IMR-90 (cell line): ENCODE results near the gene ECI2. TPM values are rescaled to one million over a fixed set of nuclear protein-coding genes. Genes with fewer than 3 reads are reported as not detected.

Experiments
- ATAC-seq: fragments of 200-7000 bp; cut with Tn5 transposase; 2 replicates; pipeline ENCODE4 v1.9.1; 2020; ENCODE audit warnings: low read depth, mild to moderate bottlenecking, moderate library complexity
- BruUV-seq: library from RNA; stranded (reverse); fragments of 400-500 nt; replicated peaks from 2 replicates; lab custom pipeline; 2021; lab: Mats Ljungman, UMichigan
- CTCF ChIA-PET: fragments of 300-600 bp; formaldehyde crosslinking; extraction: SDS; loops from one replicate; lab custom pipeline; 2021; ENCODE audit warnings: antibody characterized with exemption; lab: Yijun Ruan, JAX
- POLR2A ChIA-PET: fragments of 300-600 bp; sonication (Branson Sonifier 250); formaldehyde crosslinking; loops from one replicate; lab custom pipeline; 2022; ENCODE audit warnings: antibody characterized with exemption; ENCODE audit not compliant: unreplicated experiment; lab: Charles Lee
- DNase-seq: peaks from one replicate; pipeline ENCODE4 v3.0.0; 2013
- H2AFZ ChIP-seq: replicated peaks from 2 replicates; pipeline ENCODE3; 2013; ENCODE audit warnings: low read length, mild to moderate bottlenecking; ENCODE audit not compliant: poor library complexity
- H2AK5ac ChIP-seq: 2 replicates; pipeline ENCODE4 v1.6.1; 2013; ENCODE audit warnings: low read depth, low read length, inconsistent platforms
- H2AK9ac ChIP-seq: replicated peaks from 2 replicates; pipeline ENCODE3; 2013; ENCODE audit warnings: mild to moderate bottlenecking, low read depth, low read length, moderate library complexity; ENCODE audit not compliant: poor library complexity
- H2BK120ac ChIP-seq: 2 replicates; pipeline ENCODE4 v1.6.1; 2013; ENCODE audit warnings: low read depth, low read length, inconsistent platforms
- H2BK15ac ChIP-seq: 3 replicates; pipeline ENCODE4 v1.6.1; 2013; ENCODE audit warnings: low read depth, low read length, inconsistent platforms
- H2BK20ac ChIP-seq: 2 replicates; pipeline ENCODE4 v1.6.1; 2013; ENCODE audit warnings: low read depth, mild to moderate bottlenecking, inconsistent platforms, low read length, moderate library complexity
- H2BK5ac ChIP-seq: 2 replicates; pipeline ENCODE4 v1.6.1; 2013; ENCODE audit warnings: mild to moderate bottlenecking, low read depth, low read length, inconsistent platforms; ENCODE audit not compliant: poor library complexity, severe bottlenecking
- H3K14ac ChIP-seq: replicated peaks from 2 replicates; pipeline ENCODE4 v1.6.1; 2013; ENCODE audit warnings: low read depth, low read length, inconsistent platforms
- H3K18ac ChIP-seq: 2 replicates; pipeline ENCODE4 v1.6.1; 2013; ENCODE audit warnings: low read depth, low read length, control low read depth
- H3K23ac ChIP-seq: 2 replicates; pipeline ENCODE4 v1.6.1; 2013; ENCODE audit warnings: low read depth, low read length, inconsistent platforms
- H3K27ac ChIP-seq: 2 replicates; pipeline ENCODE4 v1.5.1; 2013; ENCODE audit warnings: mild to moderate bottlenecking, control low read depth, low read length; ENCODE audit not compliant: insufficient read depth
- H3K27me3 ChIP-seq: 2 replicates; pipeline ENCODE4 v1.6.1; 2013; ENCODE audit warnings: low read length; ENCODE audit not compliant: control insufficient read depth, insufficient read depth
- H3K36me3 ChIP-seq: 2 replicates; pipeline ENCODE4 v1.6.1; 2013; ENCODE audit warnings: low read length, mixed read lengths; ENCODE audit not compliant: control insufficient read depth, insufficient read depth
- H3K4ac ChIP-seq: 2 replicates; pipeline ENCODE4 v1.6.1; 2013; ENCODE audit warnings: low read depth, low read length, inconsistent platforms
- H3K4me1 ChIP-seq: 2 replicates; pipeline ENCODE4 v1.6.1; 2013; ENCODE audit warnings: low read length, mixed read lengths; ENCODE audit not compliant: control insufficient read depth, insufficient read depth
- H3K4me2 ChIP-seq: 2 replicates; pipeline ENCODE4 v1.6.1; 2013; ENCODE audit warnings: low read depth, mild to moderate bottlenecking, control low read depth, low read length, moderate library complexity
- H3K4me3 ChIP-seq: 2 replicates; pipeline ENCODE4 v1.5.1; 2013; ENCODE audit warnings: low read depth, mild to moderate bottlenecking, control low read depth, low read length, moderate library complexity; ENCODE audit not compliant: insufficient read depth
- H3K56ac ChIP-seq: 2 replicates; pipeline ENCODE4 v1.6.1; 2013; ENCODE audit warnings: low read length, inconsistent platforms; ENCODE audit not compliant: insufficient read depth; ENCODE audit errors: extremely low read depth
- H3K79me1 ChIP-seq, 2 experiments: 2 replicates each; pipeline ENCODE4 v1.6.1; 2013; ENCODE audit warnings: low read length in 2 of 2, inconsistent platforms in 1 of 2, low read depth in 1 of 2
- H3K9ac ChIP-seq: 2 replicates; pipeline ENCODE4 v1.6.1; 2013; ENCODE audit warnings: low read depth, low read length, control low read depth
- H3K9me1 ChIP-seq: 2 replicates; pipeline ENCODE4 v1.6.1; 2013; ENCODE audit warnings: low read length, inconsistent platforms; ENCODE audit not compliant: insufficient read depth
- H3K9me3 ChIP-seq: 2 replicates; pipeline ENCODE4 v1.6.1; 2013; ENCODE audit warnings: low read length; ENCODE audit not compliant: control insufficient read depth, insufficient read depth
- H4K20me1 ChIP-seq: 2 replicates; pipeline ENCODE4 v1.6.1; 2013; ENCODE audit warnings: low read length, inconsistent platforms; ENCODE audit not compliant: insufficient read depth
- H4K5ac ChIP-seq: 2 replicates; pipeline ENCODE4 v1.6.1; 2013; ENCODE audit warnings: mild to moderate bottlenecking, low read depth, low read length, control low read depth
- H4K8ac ChIP-seq, 2 experiments: 2 replicates each; pipeline ENCODE4 v1.6.1; 2013; ENCODE audit warnings: low read depth in 2 of 2, low read length in 2 of 2, control low read depth in 1 of 2, inconsistent platforms in 1 of 2
- H4K91ac ChIP-seq: 2 replicates; pipeline ENCODE4 v1.6.1; 2013; ENCODE audit warnings: low read depth, low read length, inconsistent platforms; ENCODE audit not compliant: insufficient read depth
- BHLHE40 ChIP-seq: fragments of 150-350 bp; IDR thresholded peaks from 2 replicates; pipeline ENCODE4 v1.6.1; 2016; ENCODE audit warnings: mild to moderate bottlenecking, low read depth, low read length
- CEBPB ChIP-seq: IDR thresholded peaks from 2 replicates; pipeline ENCODE4 v1.6.1; 2012; ENCODE audit warnings: low read depth, low read length, improper control_type of control experiment
- CHD1 ChIP-seq: IDR thresholded peaks from 2 replicates; pipeline ENCODE4 v1.6.1; 2012; ENCODE audit warnings: low read depth, low read length, improper control_type of control experiment
- FOS ChIP-seq: fragments of 150-350 bp; IDR thresholded peaks from 2 replicates; pipeline ENCODE4 v1.6.1; 2016; ENCODE audit warnings: low read depth, low read length
- MAFK ChIP-seq: IDR thresholded peaks from 2 replicates; pipeline ENCODE4 v1.6.1; 2012; ENCODE audit warnings: low read depth, low read length, improper control_type of control experiment
- MAZ ChIP-seq: IDR thresholded peaks from 2 replicates; pipeline ENCODE4 v1.6.1; 2012; ENCODE audit warnings: low read depth, mild to moderate bottlenecking, low read length, improper control_type of control experiment, moderate library complexity, borderline replicate concordance
- MXI1 ChIP-seq: IDR thresholded peaks from 2 replicates; pipeline ENCODE4 v1.6.1; 2012; ENCODE audit warnings: low read depth, mild to moderate bottlenecking, low read length, moderate library complexity, borderline replicate concordance
- NFE2L2 ChIP-seq: fragments of 150-350 bp; IDR thresholded peaks from 2 replicates; pipeline ENCODE4 v1.6.1; 2016; ENCODE audit warnings: low read depth, mild to moderate bottlenecking, low read length
- POLR2A ChIP-seq: IDR thresholded peaks from 2 replicates; pipeline ENCODE4 v1.6.1; 2012; ENCODE audit warnings: mild to moderate bottlenecking, low read depth, low read length
- RAD21 ChIP-seq: IDR thresholded peaks from 2 replicates; pipeline ENCODE4 v1.6.1; 2012; ENCODE audit warnings: low read length, improper control_type of control experiment
- RCOR1 ChIP-seq: IDR thresholded peaks from 2 replicates; pipeline ENCODE4 v1.6.1; 2012; ENCODE audit warnings: mild to moderate bottlenecking, low read length, improper control_type of control experiment; ENCODE audit not compliant: insufficient replicate concordance
- RFX5 ChIP-seq: IDR thresholded peaks from 2 replicates; pipeline ENCODE4 v1.8.0; 2012; ENCODE audit warnings: low read depth, mild to moderate bottlenecking, low read length, moderate library complexity
- WGBS, 2 experiments: methylation state at CpG; one replicate each; pipeline versions ENCODE4 v1.1.5 to v1.1.7; 2013; ENCODE audit warnings: missing lambda C conversion rate in 2 of 2; ENCODE audit not compliant: insufficient read length in 1 of 2; ENCODE audit errors: extremely low coverage in 2 of 2; 5-methylcytosine and 5-hydroxymethylcytosine counted together
- dilution Hi-C: fragments of 300-500 bp; cut with HindIII; formaldehyde crosslinking; loops from one replicate; pipeline ENCODE4 v1.14.3; 2018; ENCODE audit warnings: low sequenced_read_pairs; ENCODE audit not compliant: unreplicated experiment
- in situ Hi-C: fragments of 300-500 bp; cut with MboI; formaldehyde crosslinking; loops from 3 replicates; pipeline ENCODE4 v1.14.3; 2019; ENCODE audit warnings: low sequenced_read_pairs, inconsistent platforms, mixed read lengths
- intact Hi-C: fragments of 100-400 bp; cut with micrococcal nuclease; formaldehyde crosslinking; loops from 2 replicates; pipeline ENCODE4 v1.10.0; 2022
- polyA plus RNA-seq, 3 experiments: library from polyadenylated mRNA; depleted of rRNA; stranded (reverse); fragments of >200 nt; gene quantifications; 2 replicates each; pipeline ENCODE4 v1.2.3, GENCODE V29; 2012; ENCODE audit warnings: low replicate concordance in 1 of 3
- total RNA-seq: library from RNA; depleted of rRNA; stranded (reverse); fragments of >200 nt; gene quantifications from 2 replicates; pipeline ENCODE4 v1.2.3, GENCODE V29; 2012
- TF ChIP-seq, protein P1 (sequence below): conservative IDR thresholded peaks from 2 replicates; pipeline ENCODE4 v1.5.1; 2012; ENCODE audit warnings: mild to moderate bottlenecking, low read depth, low read length, improper control_type of control experiment
- TF ChIP-seq, protein P2 (sequence below): fragments of 150-350 bp; IDR thresholded peaks from 2 replicates; pipeline ENCODE4 v1.6.1; 2016; ENCODE audit warnings: low read depth, mild to moderate bottlenecking, low read length, moderate library complexity, borderline replicate concordance
- TF ChIP-seq, protein P3 (sequence below): fragments of 150-350 bp; IDR thresholded peaks from 2 replicates; pipeline ENCODE4 v1.6.1; 2017; ENCODE audit warnings: mild to moderate bottlenecking, antibody characterized with exemption, low read length, low read depth

ECI2 gene
- total and polyA plus RNA-seq, 2 of the 4 experiments (the other 2 are of a cell fraction): 64.1 to 152 TPM

GRCh38 chr6:4100655-4101054, 34.7 kb downstream of the ECI2 start:
- DNase-seq: no peak
- Histone ChIP-seq H3K4ac (no peak overlapping the region), H3K9me3 (no peaks in the 10 kb centered on the region), H3K79me1 (no peaks in the 10 kb centered on the region), H4K20me1 (no peaks in the 10 kb centered on the region; the same call in 1 of the 2 replicates), H3K36me3 (no peaks in the 10 kb centered on the region), H3K4me2 (no peak overlapping the region), H2BK5ac (no peak overlapping the region), H3K14ac (no peak overlapping the region), H4K5ac (no peak overlapping the region), H3K9me1 (no peaks in the 10 kb centered on the region), H2AK9ac (no peak overlapping the region), H3K56ac (no peak overlapping the region), H3K27ac (no peak overlapping the region), H2BK20ac (no peak overlapping the region), H3K23ac (no peak overlapping the region), H2AK5ac (no peak overlapping the region), H3K4me3 (no peak overlapping the region), H3K27me3 (peaks cover 21% of the 10 kb centered on the region), H4K8ac (no peak overlapping the region), H3K18ac (no peak overlapping the region), H4K91ac (no peak overlapping the region), H3K9ac (no peak overlapping the region), H3K4me1 (no peaks in the 10 kb centered on the region), H2BK15ac (no peak overlapping the region), H2BK120ac (no peak overlapping the region), H2AFZ (no peak overlapping the region)
- WGBS, 2 experiments: no CpG with 5 or more reads among the region's 5 CpGs
- BruUV-seq: no TSS peak
- CTCF ChIA-PET: no interaction called here
- no peak for TF ChIP-seq RCOR1
- no peak for TF ChIP-seq RFX5
- TF ChIP-seq MAZ: no peak
- no peak for TF ChIP-seq MAFK
- TF ChIP-seq, protein P1, sequence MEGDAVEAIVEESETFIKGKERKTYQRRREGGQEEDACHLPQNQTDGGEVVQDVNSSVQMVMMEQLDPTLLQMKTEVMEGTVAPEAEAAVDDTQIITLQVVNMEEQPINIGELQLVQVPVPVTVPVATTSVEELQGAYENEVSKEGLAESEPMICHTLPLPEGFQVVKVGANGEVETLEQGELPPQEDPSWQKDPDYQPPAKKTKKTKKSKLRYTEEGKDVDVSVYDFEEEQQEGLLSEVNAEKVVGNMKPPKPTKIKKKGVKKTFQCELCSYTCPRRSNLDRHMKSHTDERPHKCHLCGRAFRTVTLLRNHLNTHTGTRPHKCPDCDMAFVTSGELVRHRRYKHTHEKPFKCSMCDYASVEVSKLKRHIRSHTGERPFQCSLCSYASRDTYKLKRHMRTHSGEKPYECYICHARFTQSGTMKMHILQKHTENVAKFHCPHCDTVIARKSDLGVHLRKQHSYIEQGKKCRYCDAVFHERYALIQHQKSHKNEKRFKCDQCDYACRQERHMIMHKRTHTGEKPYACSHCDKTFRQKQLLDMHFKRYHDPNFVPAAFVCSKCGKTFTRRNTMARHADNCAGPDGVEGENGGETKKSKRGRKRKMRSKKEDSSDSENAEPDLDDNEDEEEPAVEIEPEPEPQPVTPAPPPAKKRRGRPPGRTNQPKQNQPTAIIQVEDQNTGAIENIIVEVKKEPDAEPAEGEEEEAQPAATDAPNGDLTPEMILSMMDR: no peak
- TF ChIP-seq, protein P2, sequence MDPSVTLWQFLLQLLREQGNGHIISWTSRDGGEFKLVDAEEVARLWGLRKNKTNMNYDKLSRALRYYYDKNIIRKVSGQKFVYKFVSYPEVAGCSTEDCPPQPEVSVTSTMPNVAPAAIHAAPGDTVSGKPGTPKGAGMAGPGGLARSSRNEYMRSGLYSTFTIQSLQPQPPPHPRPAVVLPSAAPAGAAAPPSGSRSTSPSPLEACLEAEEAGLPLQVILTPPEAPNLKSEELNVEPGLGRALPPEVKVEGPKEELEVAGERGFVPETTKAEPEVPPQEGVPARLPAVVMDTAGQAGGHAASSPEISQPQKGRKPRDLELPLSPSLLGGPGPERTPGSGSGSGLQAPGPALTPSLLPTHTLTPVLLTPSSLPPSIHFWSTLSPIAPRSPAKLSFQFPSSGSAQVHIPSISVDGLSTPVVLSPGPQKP: no peak
- no peak for TF ChIP-seq POLR2A
- TF ChIP-seq BHLHE40: no peak
- no peak for TF ChIP-seq MXI1
- TF ChIP-seq CHD1: no peak
- no peak for TF ChIP-seq CEBPB
- TF ChIP-seq FOS: no peak
- TF ChIP-seq RAD21: no peak
- TF ChIP-seq, protein P3, sequence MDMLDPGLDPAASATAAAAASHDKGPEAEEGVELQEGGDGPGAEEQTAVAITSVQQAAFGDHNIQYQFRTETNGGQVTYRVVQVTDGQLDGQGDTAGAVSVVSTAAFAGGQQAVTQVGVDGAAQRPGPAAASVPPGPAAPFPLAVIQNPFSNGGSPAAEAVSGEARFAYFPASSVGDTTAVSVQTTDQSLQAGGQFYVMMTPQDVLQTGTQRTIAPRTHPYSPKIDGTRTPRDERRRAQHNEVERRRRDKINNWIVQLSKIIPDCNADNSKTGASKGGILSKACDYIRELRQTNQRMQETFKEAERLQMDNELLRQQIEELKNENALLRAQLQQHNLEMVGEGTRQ: no peak
- no peak for TF ChIP-seq NFE2L2
- dilution Hi-C loops: no loop called here
- no peak for ATAC-seq
- POLR2A ChIA-PET: no interaction called here
- intact Hi-C loops: no loop called here
- in situ Hi-C loops: no loop called here
